ENCODE measurements around the gene NTM.

NTM gene

GRCh38 chr11:132256528-132257279 lies 886.3 kb downstream of the NTM start:
- Histone ChIP-seq H3K27me3 (ENCODE audit: control insufficient read depth in 1 of 2, insufficient read depth in 2 of 2, low read length in 2 of 2) (no peaks in the 10 kb centered on the region), H3K27ac (ENCODE audit: low read length) (no peak overlapping the region), H3K9me3 (ENCODE audit: control insufficient read depth in 2 of 2, low read length in 2 of 2) (no peaks in the 10 kb centered on the region), H3K36me3 (ENCODE audit: control insufficient read depth in 2 of 2, insufficient read depth in 2 of 2, low read length in 2 of 2) (no peaks in the 10 kb centered on the region), H3K4me3 (ENCODE audit: low read length in 2 of 2) (no peak overlapping the region), H3K4me1 (ENCODE audit: control insufficient read depth, insufficient read depth, low read length) (no peaks in the 10 kb centered on the region), H3K9ac (ENCODE audit: low read length in 2 of 2) (no peak overlapping the region)

GRCh38 chr11:132257871-132258270 lies 887.5 kb downstream of the NTM start:
- Histone ChIP-seq H3K27me3 (ENCODE audit: control insufficient read depth in 1 of 2, insufficient read depth in 2 of 2, low read length in 2 of 2) (no peaks in the 10 kb centered on the region), H3K36me3 (ENCODE audit: control insufficient read depth in 2 of 2, insufficient read depth in 2 of 2, low read length in 2 of 2) (no peaks in the 10 kb centered on the region), H3K27ac (ENCODE audit: low read length) (no peak overlapping the region), H3K9ac (ENCODE audit: low read length in 2 of 2) (no peak overlapping the region), H3K4me3 (ENCODE audit: low read length in 2 of 2) (no peak overlapping the region), H3K4me1 (ENCODE audit: control insufficient read depth, insufficient read depth, low read length) (no peaks in the 10 kb centered on the region), H3K9me3 (ENCODE audit: control insufficient read depth in 2 of 2, low read length in 2 of 2) (no peaks in the 10 kb centered on the region)

- no peak overlapping the region for H3K27ac ChIP-seq (ENCODE audit: low read length)
- no peaks in the 10 kb centered on the region for H3K27me3 ChIP-seq (ENCODE audit: control insufficient read depth in 1 of 2, insufficient read depth in 2 of 2, low read length in 2 of 2)
- no peaks in the 10 kb centered on the region for H3K36me3 ChIP-seq (ENCODE audit: control insufficient read depth in 2 of 2, insufficient read depth in 2 of 2, low read length in 2 of 2)
- no peaks in the 10 kb centered on the region for H3K4me1 ChIP-seq (ENCODE audit: control insufficient read depth, insufficient read depth, low read length)
- no peak overlapping the region for H3K9ac ChIP-seq (ENCODE audit: low read length in 2 of 2)
- no peak overlapping the region for H3K4me3 ChIP-seq (ENCODE audit: low read length in 2 of 2)
- H3K9me3 ChIP-seq (ENCODE audit: control insufficient read depth in 2 of 2, low read length in 2 of 2) = no peaks in the 10 kb centered on the region
These were observed 888.5 kb downstream of the NTM start for GRCh38 chr11:132258875-132259274.

GRCh38 chr11:132260636-132261035 lies 890.2 kb downstream of the NTM start:
- no peak overlapping the region for H3K9ac ChIP-seq (ENCODE audit: low read length in 2 of 2)
- H3K36me3 ChIP-seq (ENCODE audit: control insufficient read depth in 2 of 2, insufficient read depth in 2 of 2, low read length in 2 of 2) = no peaks in the 10 kb centered on the region
- H3K9me3 ChIP-seq (ENCODE audit: control insufficient read depth in 2 of 2, low read length in 2 of 2) = no peaks in the 10 kb centered on the region
- H3K27ac ChIP-seq (ENCODE audit: low read length) = no peak overlapping the region
- no peaks in the 10 kb centered on the region for H3K27me3 ChIP-seq (ENCODE audit: control insufficient read depth in 1 of 2, insufficient read depth in 2 of 2, low read length in 2 of 2)
- H3K4me3 ChIP-seq (ENCODE audit: low read length in 2 of 2) = no peak overlapping the region
- no peaks in the 10 kb centered on the region for H3K4me1 ChIP-seq (ENCODE audit: control insufficient read depth, insufficient read depth, low read length)

GRCh38 chr11:132263241-132263640 lies 892.8 kb downstream of the NTM start:
- H3K9me3 ChIP-seq (ENCODE audit: control insufficient read depth in 2 of 2, low read length in 2 of 2) = no peaks in the 10 kb centered on the region
- H3K4me3 ChIP-seq (ENCODE audit: low read length in 2 of 2) = no peak overlapping the region
- H3K27ac ChIP-seq (ENCODE audit: low read length) = no peak overlapping the region
- no peak overlapping the region for H3K9ac ChIP-seq (ENCODE audit: low read length in 2 of 2)
- no peaks in the 10 kb centered on the region for H3K27me3 ChIP-seq (ENCODE audit: control insufficient read depth in 1 of 2, insufficient read depth in 2 of 2, low read length in 2 of 2)
- H3K36me3 ChIP-seq (ENCODE audit: control insufficient read depth in 2 of 2, insufficient read depth in 2 of 2, low read length in 2 of 2) = no peaks in the 10 kb centered on the region
- H3K4me1 ChIP-seq (ENCODE audit: control insufficient read depth, insufficient read depth, low read length) = no peaks in the 10 kb centered on the region

GRCh38 chr11:132263875-132264274 lies 893.5 kb downstream of the NTM start:
- H3K4me1 ChIP-seq (ENCODE audit: control insufficient read depth, insufficient read depth, low read length) = no peaks in the 10 kb centered on the region
- H3K27me3 ChIP-seq (ENCODE audit: control insufficient read depth in 1 of 2, insufficient read depth in 2 of 2, low read length in 2 of 2) = no peaks in the 10 kb centered on the region
- no peak overlapping the region for H3K9ac ChIP-seq (ENCODE audit: low read length in 2 of 2)
- H3K9me3 ChIP-seq (ENCODE audit: control insufficient read depth in 2 of 2, low read length in 2 of 2) = no peaks in the 10 kb centered on the region
- no peaks in the 10 kb centered on the region for H3K36me3 ChIP-seq (ENCODE audit: control insufficient read depth in 2 of 2, insufficient read depth in 2 of 2, low read length in 2 of 2)
- H3K4me3 ChIP-seq (ENCODE audit: low read length in 2 of 2) = no peak overlapping the region
- no peak overlapping the region for H3K27ac ChIP-seq (ENCODE audit: low read length)

- Histone ChIP-seq H3K4me1 (ENCODE audit: control insufficient read depth, insufficient read depth, low read length) (no peaks in the 10 kb centered on the region), H3K36me3 (ENCODE audit: control insufficient read depth in 2 of 2, insufficient read depth in 2 of 2, low read length in 2 of 2) (no peaks in the 10 kb centered on the region), H3K27ac (ENCODE audit: low read length) (no peak overlapping the region), H3K9me3 (ENCODE audit: control insufficient read depth in 2 of 2, low read length in 2 of 2) (no peaks in the 10 kb centered on the region), H3K4me3 (ENCODE audit: low read length in 2 of 2) (no peak overlapping the region), H3K9ac (ENCODE audit: low read length in 2 of 2) (no peak overlapping the region), H3K27me3 (ENCODE audit: control insufficient read depth in 1 of 2, insufficient read depth in 2 of 2, low read length in 2 of 2) (no peaks in the 10 kb centered on the region)
These were observed 894.2 kb downstream of the NTM start for GRCh38 chr11:132264616-132265015.

GRCh38 chr11:132278801-132279574 lies 908.6 kb downstream of the NTM start:
- H3K27me3 ChIP-seq (ENCODE audit: control insufficient read depth in 1 of 2, insufficient read depth in 2 of 2, low read length in 2 of 2) = no peaks in the 10 kb centered on the region
- H3K27ac ChIP-seq (ENCODE audit: low read length) = no peak overlapping the region

GRCh38 chr11:132284048-132284447 lies 913.6 kb downstream of the NTM start:
- H3K27ac ChIP-seq (ENCODE audit: low read length) = no peak overlapping the region
- no peak overlapping the region for H3K4me3 ChIP-seq (ENCODE audit: low read length in 2 of 2)
- no peak overlapping the region for H3K9ac ChIP-seq (ENCODE audit: low read length in 2 of 2)
- no peaks in the 10 kb centered on the region for H3K9me3 ChIP-seq (ENCODE audit: control insufficient read depth in 2 of 2, low read length in 2 of 2)
- no peaks in the 10 kb centered on the region for H3K4me1 ChIP-seq (ENCODE audit: control insufficient read depth, insufficient read depth, low read length)
- H3K36me3 ChIP-seq (ENCODE audit: control insufficient read depth in 2 of 2, insufficient read depth in 2 of 2, low read length in 2 of 2) = no peaks in the 10 kb centered on the region
- no peaks in the 10 kb centered on the region for H3K27me3 ChIP-seq (ENCODE audit: control insufficient read depth in 1 of 2, insufficient read depth in 2 of 2, low read length in 2 of 2)

More at GRCh38 chr11:132278801-132279574, 908.6 kb downstream of the NTM start:
- Histone ChIP-seq H3K4me3 (ENCODE audit: low read length in 2 of 2) (no peak overlapping the region), H3K9ac (ENCODE audit: low read length in 2 of 2) (no peak overlapping the region), H3K4me1 (ENCODE audit: control insufficient read depth, insufficient read depth, low read length) (no peaks in the 10 kb centered on the region), H3K36me3 (ENCODE audit: control insufficient read depth in 2 of 2, insufficient read depth in 2 of 2, low read length in 2 of 2) (no peaks in the 10 kb centered on the region), H3K9me3 (ENCODE audit: control insufficient read depth in 2 of 2, low read length in 2 of 2) (no peaks in the 10 kb centered on the region)

GRCh38 chr11:132284611-132285010 lies 914.2 kb downstream of the NTM start:
- Histone ChIP-seq H3K4me3 (ENCODE audit: low read length in 2 of 2) (no peak overlapping the region), H3K9me3 (ENCODE audit: control insufficient read depth in 2 of 2, low read length in 2 of 2) (no peaks in the 10 kb centered on the region)

GRCh38 chr11:132285631-132286030 lies 915.2 kb downstream of the NTM start:
- Histone ChIP-seq H3K4me3 (ENCODE audit: low read length in 2 of 2) (no peak overlapping the region), H3K4me1 (ENCODE audit: control insufficient read depth, insufficient read depth, low read length) (no peaks in the 10 kb centered on the region), H3K36me3 (ENCODE audit: control insufficient read depth in 2 of 2, insufficient read depth in 2 of 2, low read length in 2 of 2) (no peaks in the 10 kb centered on the region), H3K9ac (ENCODE audit: low read length in 2 of 2) (no peak overlapping the region), H3K9me3 (ENCODE audit: control insufficient read depth in 2 of 2, low read length in 2 of 2) (no peaks in the 10 kb centered on the region), H3K27me3 (ENCODE audit: control insufficient read depth in 1 of 2, insufficient read depth in 2 of 2, low read length in 2 of 2) (no peaks in the 10 kb centered on the region), H3K27ac (ENCODE audit: low read length) (no peak overlapping the region)

More at GRCh38 chr11:132284611-132285010, 914.2 kb downstream of the NTM start:
- H3K27me3 ChIP-seq (ENCODE audit: control insufficient read depth in 1 of 2, insufficient read depth in 2 of 2, low read length in 2 of 2) = no peaks in the 10 kb centered on the region
- no peaks in the 10 kb centered on the region for H3K36me3 ChIP-seq (ENCODE audit: control insufficient read depth in 2 of 2, insufficient read depth in 2 of 2, low read length in 2 of 2)
- no peak overlapping the region for H3K27ac ChIP-seq (ENCODE audit: low read length)
- no peak overlapping the region for H3K9ac ChIP-seq (ENCODE audit: low read length in 2 of 2)
- H3K4me1 ChIP-seq (ENCODE audit: control insufficient read depth, insufficient read depth, low read length) = no peaks in the 10 kb centered on the region
